ENCODE results near the gene UBR3.
"Not testable (repeated sequence)": the region's sequence is repeated elsewhere in the genome, so short reads cannot be mapped to it uniquely, and the experiment has no call there.

UBR3 gene

DNA sequence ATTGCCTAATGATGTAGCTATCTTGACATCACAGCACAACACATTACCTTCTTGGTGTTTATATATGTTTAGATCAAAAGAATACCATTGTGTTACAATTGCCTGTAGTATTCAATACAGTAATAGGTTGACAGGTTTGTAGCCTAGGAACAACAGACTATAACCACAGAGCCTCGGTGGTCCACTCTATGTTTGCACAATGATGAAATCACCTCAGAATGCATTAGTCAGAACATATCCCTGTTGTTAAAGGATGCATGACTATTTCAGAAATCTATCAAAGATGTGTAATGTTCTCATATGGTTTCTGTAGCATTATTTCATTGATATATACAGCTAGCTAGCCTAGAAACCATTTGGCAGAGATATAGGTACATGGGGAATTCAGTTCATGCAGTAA, 11.4 kb upstream of the UBR3 start:
- Mint-ChIP-seq H3K4me3 (no peak overlapping the region), H3K4me1 (ENCODE audit: low read depth in 2 of 2) (peaks cover 4 to 17% of the 10 kb centered on the region in 2 donors), H3K36me3 (ENCODE audit: insufficient read depth) (peaks cover 66% of the 10 kb centered on the region), H3K27me3 (no peaks in the 10 kb centered on the region), H3K27ac (no peak overlapping the region), H3K9me3 (no peaks in the 10 kb centered on the region)
- no peak for ATAC-seq (replicated peaks)
- no peak for DNase-seq

DNA sequence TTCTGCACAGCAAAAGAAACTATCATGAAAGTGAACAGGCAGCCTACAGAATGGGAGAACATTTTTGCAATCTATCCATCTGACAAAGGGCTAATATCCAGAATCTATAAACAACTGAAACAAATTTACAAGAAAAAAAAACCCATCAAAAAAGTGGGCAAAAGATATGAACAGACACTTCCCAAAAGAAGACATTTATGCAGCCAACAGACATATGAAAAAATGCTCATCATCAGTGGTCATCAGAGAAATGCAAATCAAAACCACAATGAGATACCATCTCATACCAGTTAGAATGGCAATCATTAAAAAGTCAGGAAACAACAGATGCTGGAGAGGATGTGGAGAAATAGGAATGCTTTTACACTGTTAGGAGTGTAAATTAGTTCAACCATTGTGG, 10.3 kb upstream of the UBR3 start:
- H3K4me3 Mint-ChIP-seq; H3K9me3 Mint-ChIP-seq; ATAC-seq (replicated peaks); DNase-seq; H3K27me3 Mint-ChIP-seq: not testable (repeated sequence)
- Mint-ChIP-seq H3K27ac (peak overlapping the region; percentile 26 to 54), H3K36me3 (ENCODE audit: insufficient read depth) (peaks cover 63% of the 10 kb centered on the region), H3K4me1 (ENCODE audit: low read depth in 2 of 2) (peaks cover 9 to 28% of the 10 kb centered on the region in 2 donors)

DNA sequence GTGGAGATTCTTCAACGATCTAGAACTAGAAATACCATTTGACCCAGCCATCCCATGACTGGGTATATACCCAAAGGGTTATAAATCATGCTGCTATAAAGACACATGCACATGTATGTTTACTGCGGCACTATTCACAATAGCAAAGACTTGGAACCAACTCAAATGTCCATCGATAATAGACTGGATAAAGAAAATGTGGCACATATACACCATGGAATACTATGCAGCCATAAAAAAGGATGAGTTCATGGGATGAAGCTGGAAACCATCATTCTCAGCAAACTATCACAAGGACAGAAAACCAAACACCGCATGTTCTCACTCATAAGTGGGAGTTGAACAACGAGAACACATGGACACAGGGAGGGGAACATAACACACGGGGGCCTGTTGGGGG, 9.9 kb upstream of the UBR3 start:
- H3K9me3 Mint-ChIP-seq; ATAC-seq (replicated peaks); H3K4me3 Mint-ChIP-seq; DNase-seq; H3K27me3 Mint-ChIP-seq: not testable (repeated sequence)
- peak overlapping the region; percentile 26 to 54 for H3K27ac Mint-ChIP-seq
- H3K4me1 Mint-ChIP-seq (ENCODE audit: low read depth in 2 of 2), result peaks cover 9 to 29% of the 10 kb centered on the region in 2 donors
- H3K36me3 Mint-ChIP-seq (ENCODE audit: insufficient read depth), result peaks cover 61% of the 10 kb centered on the region

DNA sequence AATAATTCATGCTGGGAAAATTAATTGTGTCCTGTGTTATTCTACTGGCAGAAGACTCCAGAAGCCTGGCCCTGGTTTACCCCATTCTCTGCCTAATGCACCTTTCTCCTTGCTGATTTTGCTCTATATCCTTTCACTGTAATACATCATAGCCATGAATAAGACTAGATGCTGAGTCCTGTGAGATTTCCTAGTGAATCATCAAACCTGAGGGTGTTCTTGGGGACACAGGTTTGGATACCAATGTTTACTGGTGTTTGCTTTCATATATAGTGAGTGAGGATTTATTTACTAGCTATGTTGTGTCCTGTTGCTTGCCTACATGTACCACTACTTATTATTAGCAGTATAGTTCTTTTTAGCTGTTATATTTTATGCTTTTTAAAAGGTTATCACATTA, 9.0 kb upstream of the UBR3 start:
- Mint-ChIP-seq H3K27ac (peak overlapping the region in 1 of 2 donors; percentile 63), H3K4me1 (ENCODE audit: low read depth in 2 of 2) (peaks cover 15 to 37% of the 10 kb centered on the region in 2 donors), H3K9me3 (no peaks in the 10 kb centered on the region), H3K4me3 (no peak overlapping the region), H3K27me3 (no peaks in the 10 kb centered on the region), H3K36me3 (ENCODE audit: insufficient read depth) (peaks cover 58% of the 10 kb centered on the region)
- ATAC-seq (replicated peaks) (no peak), DNase-seq (no peak)

DNA sequence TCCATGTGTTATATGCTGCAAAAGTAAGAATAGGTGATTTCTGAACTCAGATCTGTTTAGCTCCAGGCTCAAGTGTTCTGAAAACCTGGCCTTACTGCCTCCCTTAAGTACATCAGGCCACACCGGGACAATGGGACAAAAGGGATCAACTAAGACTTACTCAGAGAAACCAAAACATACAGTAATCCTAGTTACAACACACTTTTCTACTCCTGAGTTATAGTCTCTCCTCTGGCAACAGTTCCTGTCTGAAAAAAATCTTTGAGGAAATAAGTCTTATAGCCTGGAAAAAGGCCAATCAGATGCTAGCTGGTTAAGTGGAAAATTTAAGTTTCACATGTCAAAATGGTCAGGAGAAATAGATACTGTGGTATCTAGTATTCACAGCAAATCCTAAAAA, 8.1 kb upstream of the UBR3 start:
- DNase-seq, result no peak
- Mint-ChIP-seq H3K4me3 (no peak overlapping the region), H3K36me3 (ENCODE audit: insufficient read depth) (peaks cover 49% of the 10 kb centered on the region), H3K9me3 (no peaks in the 10 kb centered on the region), H3K27ac (peak overlapping the region in 1 of 2 donors; percentile 15), H3K4me1 (ENCODE audit: low read depth in 2 of 2) (peaks cover 23 to 46% of the 10 kb centered on the region in 2 donors), H3K27me3 (no peaks in the 10 kb centered on the region)
- no peak for ATAC-seq (replicated peaks)

DNA sequence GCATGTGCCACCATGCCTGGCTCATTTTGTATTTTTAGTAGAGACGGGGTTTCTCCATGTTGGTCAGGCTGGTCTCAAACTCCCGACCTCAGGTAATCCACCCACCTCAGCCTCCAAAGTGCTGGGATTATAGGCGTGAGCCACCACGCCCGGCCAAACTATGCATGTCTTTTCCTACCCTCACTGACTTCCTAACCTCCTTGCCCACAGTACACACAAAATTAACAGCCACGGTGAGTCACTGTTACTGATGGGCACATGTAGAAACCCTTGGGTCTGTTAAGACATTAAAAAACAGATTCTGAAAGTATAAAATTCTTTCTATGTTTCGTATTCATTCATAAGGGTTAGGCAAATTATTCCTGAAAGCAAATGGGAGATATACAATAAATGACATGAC, 7.2 kb upstream of the UBR3 start:
- H3K4me3 Mint-ChIP-seq, result not testable (repeated sequence)

DNA sequence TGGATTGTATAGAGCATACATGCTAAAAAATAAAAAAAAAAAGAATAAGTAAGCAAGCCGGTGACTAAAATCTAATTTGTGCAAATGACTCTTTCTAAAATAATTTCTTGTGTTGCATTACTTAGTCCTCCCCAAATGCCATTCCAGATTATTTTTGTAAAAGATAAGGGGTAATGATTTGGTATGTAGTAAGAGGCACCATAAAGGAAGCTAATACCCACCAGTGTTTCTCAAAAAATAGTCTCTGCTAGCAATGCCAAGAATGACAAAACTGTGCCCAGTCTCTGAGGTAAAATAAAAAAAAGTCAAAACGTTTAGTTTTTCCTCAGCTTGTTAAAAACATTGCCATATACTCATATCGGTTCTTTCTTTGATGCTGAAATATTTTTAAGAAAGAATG, 5.2 kb upstream of the UBR3 start:
- H3K4me1 Mint-ChIP-seq (ENCODE audit: low read depth in 2 of 2), result peaks cover 28 to 55% of the 10 kb centered on the region in 2 donors
- ATAC-seq (replicated peaks), result no peak

More for the DNA sequence above, 7.2 kb upstream of the UBR3 start:
- H3K27ac Mint-ChIP-seq, result peak overlapping the region in 1 of 2 donors; percentile 73
- not testable (repeated sequence) for ATAC-seq (replicated peaks); H3K27me3 Mint-ChIP-seq; DNase-seq; H3K9me3 Mint-ChIP-seq
- peaks cover 26 to 53% of the 10 kb centered on the region in 2 donors for H3K4me1 Mint-ChIP-seq (ENCODE audit: low read depth in 2 of 2)
- peaks cover 47% of the 10 kb centered on the region for H3K36me3 Mint-ChIP-seq (ENCODE audit: insufficient read depth)

DNA sequence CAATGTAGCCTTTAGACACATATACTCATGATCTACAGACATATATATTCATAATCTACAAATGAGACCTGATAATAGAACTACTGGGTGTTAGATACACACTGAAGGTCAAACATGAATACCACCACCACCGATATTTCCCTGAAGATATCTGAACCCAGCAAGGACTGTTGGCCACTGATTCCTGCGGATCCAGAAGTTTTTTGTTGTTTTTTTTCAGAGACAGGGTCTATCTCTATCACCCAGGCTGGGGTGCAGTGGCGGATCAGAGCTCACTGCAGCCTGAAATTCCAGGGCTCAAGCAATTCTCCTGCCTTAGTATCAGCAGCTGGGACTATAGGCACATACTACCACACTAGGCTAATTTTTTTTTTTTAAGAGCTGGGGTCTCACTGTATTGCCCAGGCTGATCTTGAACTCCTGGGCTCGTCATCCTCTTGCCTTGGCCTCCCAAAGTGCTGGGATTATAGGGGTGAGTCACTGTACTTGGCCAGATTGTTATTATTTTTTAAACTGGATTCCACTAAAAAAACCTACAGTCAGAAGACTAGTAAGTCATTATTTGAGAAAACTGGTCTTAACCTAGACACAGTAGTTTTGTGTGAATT, 4.4 kb upstream of the UBR3 start:
- H3K36me3 Mint-ChIP-seq (ENCODE audit: insufficient read depth), result peaks cover 41% of the 10 kb centered on the region
- H3K4me1 Mint-ChIP-seq (ENCODE audit: low read depth in 2 of 2), result peaks cover 32 to 59% of the 10 kb centered on the region in 2 donors
- peak overlapping the region; percentile 64 to 90 for H3K4me3 Mint-ChIP-seq
- H3K27ac Mint-ChIP-seq, result peak overlapping the region in 1 of 2 donors; percentile 31
- no peaks in the 10 kb centered on the region for H3K27me3 Mint-ChIP-seq
- H3K9me3 Mint-ChIP-seq, result no peaks in the 10 kb centered on the region
- ATAC-seq (replicated peaks), result no peak
- no peak for DNase-seq

More for the DNA sequence above, 5.2 kb upstream of the UBR3 start:
- Mint-ChIP-seq H3K9me3 (no peaks in the 10 kb centered on the region), H3K27me3 (no peaks in the 10 kb centered on the region), H3K4me3 (peak overlapping the region in 1 of 2 donors; percentile 14), H3K27ac (peak overlapping the region in 1 of 2 donors; percentile 22), H3K36me3 (ENCODE audit: insufficient read depth) (peaks cover 34% of the 10 kb centered on the region)
- DNase-seq, result no peak

DNA sequence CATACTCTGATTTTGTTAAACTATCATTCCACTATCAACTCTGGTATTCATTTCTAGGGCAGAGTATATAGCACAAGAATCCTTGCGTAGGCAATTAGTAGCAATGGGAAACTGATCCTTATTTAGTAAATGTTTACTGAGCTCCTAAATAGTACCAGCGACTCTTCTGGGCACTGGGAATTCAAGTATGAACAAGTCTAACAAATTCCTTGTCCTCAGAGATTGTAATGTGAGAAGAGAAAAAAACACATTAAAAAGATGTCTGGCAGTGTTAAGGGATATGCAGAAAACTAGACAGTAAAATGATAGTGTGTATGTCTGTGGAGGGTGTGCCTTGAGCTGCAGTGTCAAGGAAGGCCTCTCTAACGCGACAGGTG, 3.3 kb upstream of the UBR3 start:
- Mint-ChIP-seq H3K27me3 (no peaks in the 10 kb centered on the region), H3K4me1 (ENCODE audit: low read depth in 2 of 2) (peaks cover 41 to 65% of the 10 kb centered on the region in 2 donors), H3K9me3 (no peaks in the 10 kb centered on the region), H3K27ac (peak overlapping the region; percentile 83 to 86), H3K36me3 (ENCODE audit: insufficient read depth) (peaks cover 40% of the 10 kb centered on the region), H3K4me3 (peak overlapping the region; percentile 89 to 90)
- ATAC-seq (replicated peaks) (peak; percentile 4), DNase-seq (no peak)

DNA sequence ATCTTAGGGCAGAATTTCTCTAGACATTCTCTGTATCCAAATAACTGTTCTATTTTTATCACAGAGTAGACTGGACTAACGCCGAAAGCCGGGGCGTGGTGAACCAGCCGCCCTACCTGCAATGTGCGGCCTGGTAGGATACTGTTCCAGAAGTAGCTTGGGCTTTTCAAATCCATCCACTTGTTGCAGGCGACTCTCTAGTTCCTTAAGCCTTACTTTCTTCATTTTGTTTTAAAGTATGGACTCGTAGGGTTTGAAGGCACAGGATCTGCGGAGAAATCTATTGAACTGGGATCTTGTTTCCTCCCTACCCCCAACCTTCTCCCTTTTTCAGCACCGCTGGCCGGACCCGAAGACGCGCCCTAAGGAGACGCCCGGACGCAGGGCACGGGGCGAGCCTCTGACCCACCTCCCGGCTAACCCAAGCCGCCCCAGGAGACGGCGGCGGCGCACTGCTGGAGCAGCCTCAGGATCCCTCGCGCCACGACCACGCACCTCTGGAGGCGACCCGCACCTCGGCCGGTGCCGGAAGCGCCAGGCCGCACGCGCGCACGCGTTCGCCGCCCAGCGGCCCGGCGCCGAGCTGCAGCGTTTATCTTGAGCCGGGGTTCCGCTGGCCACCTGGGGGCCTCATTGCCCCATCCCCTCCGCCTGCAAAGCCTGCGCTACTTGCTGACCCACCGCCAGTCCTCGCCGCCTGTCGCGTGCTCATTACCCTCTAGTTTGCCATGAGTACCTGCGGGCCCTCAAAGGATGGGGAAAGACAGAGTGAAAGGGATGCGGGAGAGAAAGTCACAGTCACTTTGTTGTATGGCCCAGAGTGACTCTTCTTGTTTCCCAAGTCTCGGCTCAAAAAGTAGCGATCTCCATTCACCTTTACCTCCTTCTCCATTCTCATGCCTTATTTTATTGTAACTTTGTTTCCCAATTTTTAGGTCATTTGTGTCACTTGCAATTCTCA, 2.6 kb upstream of the UBR3 start, which contains the start of gene METTL5:
Gene METTL5 (minus strand): TSS at position 533 of the 961 bp plus-strand sequence. CDS start 308 bp downstream, at position 225.
- H3K9me3 Mint-ChIP-seq, result no peaks in the 10 kb centered on the region
- peaks cover 43 to 62% of the 10 kb centered on the region in 2 donors for H3K4me1 Mint-ChIP-seq (ENCODE audit: low read depth in 2 of 2)

DNA sequence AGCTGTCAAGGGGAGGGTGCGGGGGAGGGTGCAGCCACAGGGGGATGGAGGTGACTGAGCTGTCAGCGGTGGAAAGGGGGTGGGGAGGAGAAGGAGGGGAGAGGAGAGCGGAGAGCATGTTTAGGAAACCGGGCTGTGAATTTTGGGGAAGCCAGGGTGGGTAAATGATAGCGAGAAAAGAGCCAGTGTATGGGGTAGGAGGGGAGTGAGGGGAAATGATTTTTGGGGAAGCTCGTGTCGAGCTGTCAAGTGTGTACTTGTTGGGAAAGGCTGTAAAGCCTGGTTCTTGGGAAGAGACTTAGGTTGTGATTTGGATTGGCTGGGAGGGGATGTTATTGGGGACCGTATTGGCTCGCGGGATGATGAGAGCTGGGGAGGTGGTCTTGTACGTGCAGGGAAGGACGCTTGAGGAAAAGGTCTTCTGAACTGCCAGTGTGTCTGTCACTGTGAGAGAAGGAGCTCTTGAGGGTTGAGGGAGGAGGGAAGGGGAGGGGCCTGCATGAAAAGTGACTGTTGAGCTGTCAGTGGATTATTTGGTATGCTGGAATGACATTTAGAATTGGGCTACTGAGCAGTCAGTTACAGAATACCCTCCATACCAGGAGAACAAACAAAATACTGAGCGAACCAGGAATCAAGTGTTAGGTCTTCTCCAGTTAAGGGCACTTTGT, 1.0 kb downstream of the UBR3 start:
- H3K36me3 Mint-ChIP-seq (ENCODE audit: insufficient read depth), result peaks cover 27% of the 10 kb centered on the region
- peak overlapping the region; percentile 97 to 99 for H3K4me3 Mint-ChIP-seq
- H3K4me1 Mint-ChIP-seq (ENCODE audit: low read depth in 2 of 2), result peaks cover 41 to 62% of the 10 kb centered on the region in 2 donors
- H3K9me3 Mint-ChIP-seq, result no peaks in the 10 kb centered on the region
- ATAC-seq (replicated peaks) (peak; percentile 21), DNase-seq (peak in 2 of 3 experiments; percentile 16 to 18)
- peak overlapping the region; percentile 93 to 95 for H3K27ac Mint-ChIP-seq
- H3K27me3 Mint-ChIP-seq, result no peaks in the 10 kb centered on the region

More for the DNA sequence above, 2.6 kb upstream of the UBR3 start, which contains the start of gene METTL5:
- H3K27ac Mint-ChIP-seq, result peak within 1 kb of the TSS; percentile 83 to 86
- ATAC-seq (replicated peaks), result peak; percentile 69
- H3K36me3 Mint-ChIP-seq (ENCODE audit: insufficient read depth), result peaks cover 38% of the 10 kb centered on the region
- H3K27me3 Mint-ChIP-seq, result no peaks in the 10 kb centered on the region
- DNase-seq, result peak; percentile 60 to 73 (median 71)
- peak within 1 kb of the TSS; percentile 89 to 90 for H3K4me3 Mint-ChIP-seq

DNA sequence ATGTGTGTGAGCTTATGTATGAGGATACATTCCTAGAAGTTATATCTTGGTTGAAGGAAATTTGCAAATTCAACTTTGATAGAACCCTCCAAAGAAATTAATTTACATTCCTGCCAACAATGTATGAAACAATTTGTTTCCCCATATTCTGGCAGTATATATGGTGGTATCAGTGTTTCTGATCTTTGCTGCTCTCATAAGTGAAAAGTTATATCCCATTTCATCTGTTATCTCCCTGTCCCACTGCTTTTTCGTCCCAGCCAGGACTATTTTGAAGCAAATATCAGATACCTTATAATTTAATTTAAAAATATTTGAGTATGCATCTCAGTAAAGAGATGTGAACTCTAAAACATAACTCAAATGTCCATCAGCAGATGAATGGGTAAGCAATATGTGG, 7.1 kb downstream of the UBR3 start:
- Mint-ChIP-seq H3K4me3 (no peak overlapping the region), H3K4me1 (ENCODE audit: low read depth in 2 of 2) (peaks cover 29 to 48% of the 10 kb centered on the region in 2 donors)

More for the DNA sequence above, 7.1 kb downstream of the UBR3 start:
- Mint-ChIP-seq H3K27ac (peak overlapping the region in 1 of 2 donors; percentile 60), H3K27me3 (no peaks in the 10 kb centered on the region), H3K36me3 (ENCODE audit: insufficient read depth) (peaks cover 6% of the 10 kb centered on the region), H3K9me3 (no peaks in the 10 kb centered on the region)
- ATAC-seq (replicated peaks) (no peak), DNase-seq (no peak)

Data from effector memory CD8-positive, alpha-beta T cell (primary cell).